ENCODE data around the gene GPATCH4.
"Not testable (repeated sequence)": the region's sequence is repeated elsewhere in the genome, so short reads cannot be mapped to it uniquely, and the experiment has no call there.

GPATCH4 gene

GRCh38 chr1:156560585-156561163 is 40.6 kb downstream of the GPATCH4 start:
- Histone ChIP-seq H3K4me1 (ENCODE audit: control insufficient read depth, insufficient read depth, low read length) (no peaks in the 10 kb centered on the region), H3K27ac (ENCODE audit: insufficient read depth, low read depth, low read length, poor library complexity, severe bottlenecking) (no peak overlapping the region), H3K4me3 (ENCODE audit: insufficient read depth, low read depth, low read length) (no peak overlapping the region), H3K9me3 (ENCODE audit: control insufficient read depth, low read length) (no peaks in the 10 kb centered on the region), H3K36me3 (ENCODE audit: control insufficient read depth, insufficient read depth, low read length) (peaks cover 37% of the 10 kb centered on the region), H3K27me3 (ENCODE audit: control insufficient read depth, insufficient read depth, low read length, poor library complexity, severe bottlenecking) (no peaks in the 10 kb centered on the region)
- WGBS, 2 experiments = 73 to 74% methylated on average over 5 of the region's 5 CpGs

- 80 to 85% methylated on average over 5 of the region's 5 CpGs for WGBS, 2 experiments
- H3K4me3 ChIP-seq (ENCODE audit: insufficient read depth, low read depth, low read length) = no peak overlapping the region
- H3K27ac ChIP-seq (ENCODE audit: insufficient read depth, low read depth, low read length, poor library complexity, severe bottlenecking) = no peak overlapping the region
- H3K36me3 ChIP-seq (ENCODE audit: control insufficient read depth, insufficient read depth, low read length) = peaks cover 33% of the 10 kb centered on the region
- no peaks in the 10 kb centered on the region for H3K9me3 ChIP-seq (ENCODE audit: control insufficient read depth, low read length)
- no peaks in the 10 kb centered on the region for H3K27me3 ChIP-seq (ENCODE audit: control insufficient read depth, insufficient read depth, low read length, poor library complexity, severe bottlenecking)
- H3K4me1 ChIP-seq (ENCODE audit: control insufficient read depth, insufficient read depth, low read length) = no peaks in the 10 kb centered on the region
Measured at GRCh38 chr1:156559797-156560385, 41.4 kb downstream of the GPATCH4 start.

GRCh38 chr1:156559086-156559796 is 42.0 kb downstream of the GPATCH4 start:
- 89% methylated on average over 7 of the region's 8 CpGs for WGBS, 2 experiments
- Histone ChIP-seq H3K27me3 (ENCODE audit: control insufficient read depth, insufficient read depth, low read length, poor library complexity, severe bottlenecking) (no peaks in the 10 kb centered on the region), H3K9me3 (ENCODE audit: control insufficient read depth, low read length) (no peaks in the 10 kb centered on the region), H3K27ac (ENCODE audit: insufficient read depth, low read depth, low read length, poor library complexity, severe bottlenecking) (no peak overlapping the region), H3K4me3 (ENCODE audit: insufficient read depth, low read depth, low read length) (no peak overlapping the region), H3K4me1 (ENCODE audit: control insufficient read depth, insufficient read depth, low read length) (no peaks in the 10 kb centered on the region), H3K36me3 (ENCODE audit: control insufficient read depth, insufficient read depth, low read length) (peaks cover 30% of the 10 kb centered on the region)

GRCh38 chr1:156556354-156556753 is 44.9 kb downstream of the GPATCH4 start:
- Histone ChIP-seq H3K4me3 (ENCODE audit: insufficient read depth, low read depth, low read length) (no peak overlapping the region), H3K36me3 (ENCODE audit: control insufficient read depth, insufficient read depth, low read length) (peaks cover 25% of the 10 kb centered on the region), H3K27ac (ENCODE audit: insufficient read depth, low read depth, low read length, poor library complexity, severe bottlenecking) (no peak overlapping the region), H3K27me3 (ENCODE audit: control insufficient read depth, insufficient read depth, low read length, poor library complexity, severe bottlenecking) (no peaks in the 10 kb centered on the region), H3K9me3 (ENCODE audit: control insufficient read depth, low read length) (no peaks in the 10 kb centered on the region), H3K4me1 (ENCODE audit: control insufficient read depth, insufficient read depth, low read length) (no peaks in the 10 kb centered on the region)
- WGBS, 2 experiments = 82 to 85% methylated on average over 9 of the region's 9 CpGs

- Histone ChIP-seq H3K4me3 (ENCODE audit: insufficient read depth, low read depth, low read length) (no peak overlapping the region), H3K36me3 (ENCODE audit: control insufficient read depth, insufficient read depth, low read length) (peaks cover 25% of the 10 kb centered on the region), H3K27ac (ENCODE audit: insufficient read depth, low read depth, low read length, poor library complexity, severe bottlenecking) (no peak overlapping the region), H3K9me3 (ENCODE audit: control insufficient read depth, low read length) (no peaks in the 10 kb centered on the region), H3K27me3 (ENCODE audit: control insufficient read depth, insufficient read depth, low read length, poor library complexity, severe bottlenecking) (no peaks in the 10 kb centered on the region), H3K4me1 (ENCODE audit: control insufficient read depth, insufficient read depth, low read length) (no peaks in the 10 kb centered on the region)
- WGBS, 2 experiments = 63 to 77% methylated on average over 2 of the region's 2 CpGs
Measured at GRCh38 chr1:156555715-156556114, 45.6 kb downstream of the GPATCH4 start.

GRCh38 chr1:156554971-156555370 is 46.3 kb downstream of the GPATCH4 start:
- Histone ChIP-seq H3K4me3 (ENCODE audit: insufficient read depth, low read depth, low read length) (no peak overlapping the region), H3K9me3 (ENCODE audit: control insufficient read depth, low read length) (no peaks in the 10 kb centered on the region), H3K27ac (ENCODE audit: insufficient read depth, low read depth, low read length, poor library complexity, severe bottlenecking) (no peak overlapping the region), H3K36me3 (ENCODE audit: control insufficient read depth, insufficient read depth, low read length) (peaks cover 19% of the 10 kb centered on the region), H3K27me3 (ENCODE audit: control insufficient read depth, insufficient read depth, low read length, poor library complexity, severe bottlenecking) (no peaks in the 10 kb centered on the region), H3K4me1 (ENCODE audit: control insufficient read depth, insufficient read depth, low read length) (no peaks in the 10 kb centered on the region)
- WGBS, 2 experiments = 82% methylated on average over 8 of the region's 8 CpGs

GRCh38 chr1:156553860-156554485 is 47.3 kb downstream of the GPATCH4 start:
- no peaks in the 10 kb centered on the region for H3K9me3 ChIP-seq (ENCODE audit: control insufficient read depth, low read length)
- no peak overlapping the region for H3K4me3 ChIP-seq (ENCODE audit: insufficient read depth, low read depth, low read length)
- H3K27me3 ChIP-seq (ENCODE audit: control insufficient read depth, insufficient read depth, low read length, poor library complexity, severe bottlenecking) = no peaks in the 10 kb centered on the region
- 95 to 96% methylated on average over 6 of the region's 6 CpGs for WGBS, 2 experiments
- H3K27ac ChIP-seq (ENCODE audit: insufficient read depth, low read depth, low read length, poor library complexity, severe bottlenecking) = no peak overlapping the region
- no peaks in the 10 kb centered on the region for H3K4me1 ChIP-seq (ENCODE audit: control insufficient read depth, insufficient read depth, low read length)
- H3K36me3 ChIP-seq (ENCODE audit: control insufficient read depth, insufficient read depth, low read length) = peaks cover 17% of the 10 kb centered on the region

GRCh38 chr1:156552937-156553336 is 48.3 kb downstream of the GPATCH4 start:
- not testable (repeated sequence) for H3K9me3 ChIP-seq (ENCODE audit: control insufficient read depth, low read length); H3K27me3 ChIP-seq (ENCODE audit: control insufficient read depth, insufficient read depth, low read length, poor library complexity, severe bottlenecking); H3K4me1 ChIP-seq (ENCODE audit: control insufficient read depth, insufficient read depth, low read length); H3K27ac ChIP-seq (ENCODE audit: insufficient read depth, low read depth, low read length, poor library complexity, severe bottlenecking); H3K4me3 ChIP-seq (ENCODE audit: insufficient read depth, low read depth, low read length)
- peaks cover 23% of the 10 kb centered on the region for H3K36me3 ChIP-seq (ENCODE audit: control insufficient read depth, insufficient read depth, low read length)
- WGBS, 2 experiments = 91 to 97% methylated on average over 4 of the region's 4 CpGs

GRCh38 chr1:156552518-156552917 is 48.8 kb downstream of the GPATCH4 start:
- Histone ChIP-seq H3K4me1 (ENCODE audit: control insufficient read depth, insufficient read depth, low read length) (no peaks in the 10 kb centered on the region), H3K36me3 (ENCODE audit: control insufficient read depth, insufficient read depth, low read length) (peaks cover 25% of the 10 kb centered on the region), H3K27me3 (ENCODE audit: control insufficient read depth, insufficient read depth, low read length, poor library complexity, severe bottlenecking) (no peaks in the 10 kb centered on the region), H3K4me3 (ENCODE audit: insufficient read depth, low read depth, low read length) (no peak overlapping the region), H3K9me3 (ENCODE audit: control insufficient read depth, low read length) (no peaks in the 10 kb centered on the region), H3K27ac (ENCODE audit: insufficient read depth, low read depth, low read length, poor library complexity, severe bottlenecking) (no peak overlapping the region)
- WGBS, 2 experiments = 67 to 74% methylated on average over 5 of the region's 5 CpGs

- Histone ChIP-seq H3K27ac (ENCODE audit: insufficient read depth, low read depth, low read length, poor library complexity, severe bottlenecking) (no peak overlapping the region), H3K4me1 (ENCODE audit: control insufficient read depth, insufficient read depth, low read length) (no peaks in the 10 kb centered on the region), H3K4me3 (ENCODE audit: insufficient read depth, low read depth, low read length) (no peak overlapping the region), H3K27me3 (ENCODE audit: control insufficient read depth, insufficient read depth, low read length, poor library complexity, severe bottlenecking) (no peaks in the 10 kb centered on the region), H3K9me3 (ENCODE audit: control insufficient read depth, low read length) (no peaks in the 10 kb centered on the region), H3K36me3 (ENCODE audit: control insufficient read depth, insufficient read depth, low read length) (peaks cover 25% of the 10 kb centered on the region)
- 94 to 95% methylated on average over 6 of the region's 6 CpGs for WGBS, 2 experiments
Measured at GRCh38 chr1:156551869-156552268, 49.4 kb downstream of the GPATCH4 start.

All from ectodermal cell (in vitro differentiated cells).